ENCODE measurements around the gene KAZN.

Gene KAZN

DNA sequence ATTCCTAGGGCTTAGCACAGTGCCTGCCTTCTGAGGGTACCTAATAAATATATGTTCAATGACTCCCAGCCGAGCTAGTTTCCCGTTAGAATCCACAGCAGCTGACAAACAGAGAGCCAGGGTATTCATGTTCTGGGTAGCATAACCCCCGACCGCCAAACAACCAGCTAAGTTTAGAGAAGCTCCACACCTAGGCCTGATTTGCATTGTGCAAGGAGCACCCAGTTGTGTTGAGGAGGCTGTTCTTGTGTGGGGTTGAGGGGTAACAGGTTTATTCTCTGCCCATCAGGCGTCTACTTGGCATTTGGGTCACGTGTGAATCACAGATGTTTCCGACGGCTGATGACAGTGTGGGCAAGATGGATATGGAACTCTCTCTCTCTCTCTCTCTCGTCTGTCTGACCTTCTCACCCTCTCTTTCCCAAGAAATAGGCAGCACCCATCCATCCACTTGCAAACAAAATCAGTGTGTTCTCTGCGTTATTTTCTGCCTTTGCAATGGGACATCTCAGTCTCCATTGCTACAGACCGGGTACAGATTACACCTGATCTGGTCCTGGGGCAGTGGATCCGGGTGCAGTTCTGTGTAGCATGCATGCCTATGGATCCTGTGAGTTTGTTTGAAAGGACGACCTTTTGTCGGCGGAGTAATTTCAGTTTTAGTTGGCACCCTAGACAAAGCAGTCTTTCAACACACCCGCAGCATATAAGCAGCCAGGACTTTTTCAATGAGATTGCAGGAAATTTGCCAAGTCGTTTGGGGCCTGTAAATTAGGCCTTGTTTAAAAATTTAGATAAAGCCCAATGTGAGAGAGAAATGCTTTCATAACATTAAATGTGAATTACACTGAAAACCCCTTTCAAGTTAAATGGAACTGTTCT is 29.4 kb downstream of the KAZN start:
- TF ChIP-seq, protein P1, sequence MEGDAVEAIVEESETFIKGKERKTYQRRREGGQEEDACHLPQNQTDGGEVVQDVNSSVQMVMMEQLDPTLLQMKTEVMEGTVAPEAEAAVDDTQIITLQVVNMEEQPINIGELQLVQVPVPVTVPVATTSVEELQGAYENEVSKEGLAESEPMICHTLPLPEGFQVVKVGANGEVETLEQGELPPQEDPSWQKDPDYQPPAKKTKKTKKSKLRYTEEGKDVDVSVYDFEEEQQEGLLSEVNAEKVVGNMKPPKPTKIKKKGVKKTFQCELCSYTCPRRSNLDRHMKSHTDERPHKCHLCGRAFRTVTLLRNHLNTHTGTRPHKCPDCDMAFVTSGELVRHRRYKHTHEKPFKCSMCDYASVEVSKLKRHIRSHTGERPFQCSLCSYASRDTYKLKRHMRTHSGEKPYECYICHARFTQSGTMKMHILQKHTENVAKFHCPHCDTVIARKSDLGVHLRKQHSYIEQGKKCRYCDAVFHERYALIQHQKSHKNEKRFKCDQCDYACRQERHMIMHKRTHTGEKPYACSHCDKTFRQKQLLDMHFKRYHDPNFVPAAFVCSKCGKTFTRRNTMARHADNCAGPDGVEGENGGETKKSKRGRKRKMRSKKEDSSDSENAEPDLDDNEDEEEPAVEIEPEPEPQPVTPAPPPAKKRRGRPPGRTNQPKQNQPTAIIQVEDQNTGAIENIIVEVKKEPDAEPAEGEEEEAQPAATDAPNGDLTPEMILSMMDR (IDR thresholded peaks at IDR 0.05; ENCODE audit: insufficient read depth, missing control alignments), result no peak
- FAIRE-seq, result no peak
- DNase-seq (ENCODE audit: insufficient read length, low spot score), result no peak

DNA sequence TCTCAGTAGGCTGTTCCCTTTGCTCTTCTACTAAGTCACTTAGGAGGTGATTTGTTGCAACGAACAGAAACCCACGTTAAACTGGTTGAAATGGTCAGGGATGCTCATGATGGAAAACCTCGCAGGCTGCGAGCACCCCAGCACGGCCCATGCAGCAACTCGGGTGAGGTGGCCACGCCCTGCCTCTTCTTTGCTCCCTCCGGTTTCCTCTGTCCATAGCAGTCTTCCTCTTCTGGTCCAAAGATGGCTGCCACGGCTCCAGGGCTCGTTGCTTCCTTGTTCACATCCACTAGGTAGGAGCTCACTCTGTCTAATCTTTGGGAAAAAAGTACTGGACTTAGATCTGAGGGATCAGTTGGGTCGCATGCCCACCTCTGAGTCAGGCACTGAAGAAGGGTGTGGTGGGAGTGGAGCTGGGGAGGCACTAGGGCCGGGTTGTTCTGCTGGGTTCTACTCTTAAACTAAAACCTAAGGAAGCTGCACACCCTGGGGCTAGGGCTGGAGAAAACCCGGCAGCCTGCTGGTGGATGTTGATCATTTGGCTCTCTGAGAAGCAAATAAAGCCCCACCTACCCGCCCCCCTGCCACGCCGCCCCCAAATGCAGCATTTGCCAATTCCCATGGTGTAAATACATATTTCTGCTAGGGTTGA is 31.0 kb downstream of the KAZN start:
- FAIRE-seq (no peak), DNase-seq (ENCODE audit: insufficient read length, low spot score) (no peak)
- TF ChIP-seq, protein P1 (IDR thresholded peaks at IDR 0.05; ENCODE audit: insufficient read depth, missing control alignments), result no peak

DNA sequence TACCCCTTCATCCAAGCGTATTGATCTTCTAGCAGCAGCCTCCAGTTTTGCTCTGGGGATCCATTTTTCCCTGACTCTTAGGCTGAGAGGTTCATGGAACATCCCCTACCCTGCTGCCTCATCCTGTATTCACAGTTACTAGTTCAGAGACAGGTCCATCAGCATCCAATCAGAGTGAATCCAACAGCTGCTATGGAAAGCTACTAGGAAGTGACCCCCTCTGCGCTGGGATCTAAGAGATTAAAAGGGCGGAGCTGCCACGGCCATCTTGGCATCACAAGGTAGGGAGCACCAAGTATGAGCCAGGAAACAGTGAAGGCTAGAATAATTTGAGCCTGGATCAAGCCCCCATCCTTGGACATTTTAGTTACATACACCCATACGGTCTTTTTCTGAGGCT is 32.5 kb downstream of the KAZN start:
- TF ChIP-seq, protein P1 (IDR thresholded peaks at IDR 0.05; ENCODE audit: insufficient read depth, missing control alignments), result no peak
- DNase-seq (ENCODE audit: insufficient read length, low spot score) (no peak), FAIRE-seq (no peak)

DNA sequence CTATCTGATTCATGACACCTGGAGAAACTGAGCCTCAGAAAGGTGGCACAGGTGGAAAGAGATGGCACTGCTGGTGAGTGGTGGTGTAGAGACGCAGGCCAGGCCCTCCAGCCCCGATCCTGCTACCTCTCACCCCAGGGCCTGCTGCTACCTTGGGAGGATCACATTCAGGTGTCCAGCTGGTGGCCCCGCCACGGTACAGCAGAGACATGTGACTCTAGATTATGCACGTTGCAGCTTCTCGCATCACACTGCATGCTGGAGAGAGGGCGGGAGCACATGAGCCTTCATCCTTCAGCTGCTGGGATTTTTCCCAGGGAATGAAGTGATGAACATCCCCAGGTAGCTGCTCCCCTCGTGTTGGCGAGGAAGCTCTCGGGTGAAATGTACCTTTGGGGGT is 32.9 kb downstream of the KAZN start:
- DNase-seq (ENCODE audit: insufficient read length, low spot score) (no peak), FAIRE-seq (no peak)
- TF ChIP-seq, protein P1 (IDR thresholded peaks at IDR 0.05; ENCODE audit: insufficient read depth, missing control alignments), result no peak

DNA sequence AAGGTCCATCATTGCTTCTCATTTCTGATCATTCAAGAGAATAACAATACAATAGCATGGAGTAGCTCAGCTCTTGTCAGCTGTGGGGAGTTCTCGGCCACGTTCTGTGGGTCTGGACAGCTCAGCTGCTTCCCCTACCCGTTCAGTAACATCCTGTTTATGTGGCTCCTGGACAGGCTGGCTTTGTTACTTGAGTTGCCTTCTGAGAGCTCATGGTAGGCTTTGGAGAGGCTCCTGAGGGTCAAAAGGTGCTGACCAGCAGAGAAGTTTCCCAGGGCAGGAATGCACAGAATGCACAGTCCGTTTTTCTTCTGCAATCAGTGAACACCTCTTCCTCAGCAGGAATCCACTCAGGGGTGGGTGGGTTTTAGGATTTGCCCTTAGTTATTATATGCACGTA is 36.0 kb downstream of the KAZN start:
- no peak for FAIRE-seq
- DNase-seq (ENCODE audit: insufficient read length, low spot score), result no peak
- TF ChIP-seq, protein P1 (IDR thresholded peaks at IDR 0.05; ENCODE audit: insufficient read depth, missing control alignments), result no peak

DNA sequence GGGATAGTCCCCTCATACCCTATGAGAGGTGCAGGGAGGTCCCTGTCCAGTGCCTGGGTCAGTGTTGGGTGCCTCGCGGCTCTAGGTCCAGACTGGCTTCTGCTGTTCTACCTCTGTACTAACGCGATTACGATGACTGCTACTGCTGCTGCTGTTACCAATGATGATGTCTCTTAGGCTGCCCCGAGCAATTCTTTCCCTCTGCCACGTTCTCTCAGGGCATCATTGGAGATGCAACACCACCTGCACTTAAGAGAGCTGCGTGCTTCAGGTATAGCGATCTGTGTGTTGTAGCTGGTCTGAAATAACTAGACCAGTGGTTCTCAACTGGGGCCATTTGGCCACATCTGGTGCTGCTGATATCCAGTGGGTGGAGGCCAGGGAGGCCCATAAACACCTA is 36.9 kb downstream of the KAZN start:
- no peak for FAIRE-seq
- TF ChIP-seq, protein P1 (IDR thresholded peaks at IDR 0.05; ENCODE audit: insufficient read depth, missing control alignments), result no peak
- no peak for DNase-seq (ENCODE audit: insufficient read length, low spot score)
